GM12865 (cell line): ENCODE data around the gene ASGR1.

Source experiments
- DNase-seq: peaks from one replicate; pipeline ENCODE4 v3.0.0; 2010; ENCODE audit warnings: low read depth
- H3K4me3 ChIP-seq: 2 replicates; pipeline ENCODE4 v1.5.1; 2011; ENCODE audit warnings: mild to moderate bottlenecking, low read depth, low read length, control low read depth
- TF ChIP-seq, protein P1 (sequence below): IDR thresholded peaks from 2 replicates; pipeline ENCODE4 v1.5.1; 2011; ENCODE audit warnings: low read length, control low read depth, low read depth, inconsistent platforms; ENCODE audit not compliant: insufficient read depth; ENCODE audit errors: missing control alignments

Gene ASGR1

DNA sequence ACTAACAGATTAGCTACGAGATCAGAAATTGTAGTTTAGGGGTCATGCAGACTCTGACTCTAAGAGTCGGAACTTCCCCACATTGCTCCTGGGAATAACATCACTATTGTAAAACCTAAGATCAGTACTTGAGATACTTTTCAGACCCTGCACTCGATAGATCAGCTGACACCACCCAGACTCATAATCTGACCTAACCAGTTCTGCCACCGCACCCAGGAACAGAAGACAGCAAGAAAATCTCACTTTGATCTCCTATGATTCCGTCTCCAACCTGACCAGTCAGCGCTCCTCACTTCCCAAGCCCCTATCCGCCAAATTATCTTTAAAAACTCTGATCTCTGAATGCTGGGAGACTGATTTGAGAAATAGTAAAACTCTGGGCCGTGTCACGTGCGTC is 37.3 kb downstream of the ASGR1 start:
- no peak for DNase-seq
- no peak overlapping the region for H3K4me3 ChIP-seq
- TF ChIP-seq, protein P1, sequence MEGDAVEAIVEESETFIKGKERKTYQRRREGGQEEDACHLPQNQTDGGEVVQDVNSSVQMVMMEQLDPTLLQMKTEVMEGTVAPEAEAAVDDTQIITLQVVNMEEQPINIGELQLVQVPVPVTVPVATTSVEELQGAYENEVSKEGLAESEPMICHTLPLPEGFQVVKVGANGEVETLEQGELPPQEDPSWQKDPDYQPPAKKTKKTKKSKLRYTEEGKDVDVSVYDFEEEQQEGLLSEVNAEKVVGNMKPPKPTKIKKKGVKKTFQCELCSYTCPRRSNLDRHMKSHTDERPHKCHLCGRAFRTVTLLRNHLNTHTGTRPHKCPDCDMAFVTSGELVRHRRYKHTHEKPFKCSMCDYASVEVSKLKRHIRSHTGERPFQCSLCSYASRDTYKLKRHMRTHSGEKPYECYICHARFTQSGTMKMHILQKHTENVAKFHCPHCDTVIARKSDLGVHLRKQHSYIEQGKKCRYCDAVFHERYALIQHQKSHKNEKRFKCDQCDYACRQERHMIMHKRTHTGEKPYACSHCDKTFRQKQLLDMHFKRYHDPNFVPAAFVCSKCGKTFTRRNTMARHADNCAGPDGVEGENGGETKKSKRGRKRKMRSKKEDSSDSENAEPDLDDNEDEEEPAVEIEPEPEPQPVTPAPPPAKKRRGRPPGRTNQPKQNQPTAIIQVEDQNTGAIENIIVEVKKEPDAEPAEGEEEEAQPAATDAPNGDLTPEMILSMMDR, result no peak

- TF ChIP-seq, protein P1, result no peak
- peak; percentile 21 for DNase-seq
Measured at GRCh38 chr17:7139400-7139799, 39.8 kb downstream of the ASGR1 start.

DNA sequence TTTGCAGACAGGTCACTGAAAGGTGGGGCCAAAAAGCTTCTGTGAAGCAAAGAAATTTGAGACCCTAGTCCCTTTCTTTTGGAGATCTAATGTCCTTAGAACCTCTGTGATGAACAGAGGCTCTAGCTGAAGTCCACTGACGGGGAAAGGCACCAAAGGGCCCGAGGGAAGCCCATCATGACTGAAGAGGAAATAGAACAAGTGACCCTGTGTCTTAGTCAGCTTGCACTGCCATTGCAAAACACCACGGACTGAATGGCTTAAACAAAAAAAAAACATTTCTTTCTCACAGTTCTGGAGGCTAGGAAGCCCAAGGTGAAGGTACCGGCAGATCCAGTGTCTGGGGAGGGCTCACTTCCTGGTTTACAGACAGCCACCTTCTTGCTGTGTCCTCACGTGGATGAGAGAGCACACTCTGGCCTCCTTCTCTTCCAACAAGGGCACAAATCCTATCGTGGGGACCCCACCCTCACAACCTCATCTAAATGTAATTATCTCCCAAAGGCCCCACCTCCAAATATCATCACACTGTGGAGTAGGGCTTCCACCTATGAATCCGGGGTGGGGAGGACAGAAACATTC is 40.3 kb downstream of the ASGR1 start:
- DNase-seq, result no peak
- TF ChIP-seq, protein P1, result no peak

More at GRCh38 chr17:7139400-7139799, 39.8 kb downstream of the ASGR1 start:
- H3K4me3 ChIP-seq, result no peak overlapping the region

DNA sequence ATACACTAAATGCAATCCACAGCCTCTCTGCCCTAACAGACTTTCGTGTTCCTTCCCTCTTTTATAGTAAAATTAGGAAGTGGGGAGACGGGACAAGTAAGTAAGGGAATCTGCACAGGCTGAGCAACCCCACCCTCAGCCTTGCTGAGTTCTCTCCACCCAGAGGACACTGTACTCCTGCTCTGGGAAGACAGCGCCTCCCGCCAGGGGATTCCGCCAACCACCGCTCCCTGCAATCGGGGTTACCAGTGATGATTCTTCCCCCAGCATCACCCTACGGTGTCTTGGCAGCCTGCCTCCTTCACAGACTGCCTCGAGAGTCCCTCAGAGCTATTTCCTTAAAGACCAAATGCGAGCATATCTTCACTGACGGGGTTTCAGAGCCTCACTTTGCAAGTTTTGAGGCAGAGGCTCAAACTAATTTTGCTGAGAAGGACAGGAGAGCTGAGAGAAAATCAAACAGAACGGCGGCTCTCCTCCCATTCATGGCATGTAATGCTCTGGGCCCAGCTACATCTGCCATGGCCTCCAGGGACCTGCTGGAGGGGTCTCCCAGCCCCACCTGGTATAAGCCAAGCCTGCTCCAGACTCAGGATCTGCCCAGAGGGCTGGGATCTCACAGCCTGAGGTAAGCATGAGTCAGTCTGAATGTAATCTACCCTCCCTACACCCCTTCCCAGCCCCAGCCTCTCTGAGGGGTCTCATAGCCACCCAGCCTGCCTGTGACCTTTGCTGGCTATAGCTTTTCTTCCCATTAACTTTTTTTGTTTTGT is 41.8 kb downstream of the ASGR1 start:
- no peak for DNase-seq
- H3K4me3 ChIP-seq, result no peak overlapping the region
- TF ChIP-seq, protein P1, result no peak

More for the DNA sequence above, 40.3 kb downstream of the ASGR1 start:
- no peak overlapping the region for H3K4me3 ChIP-seq

DNA sequence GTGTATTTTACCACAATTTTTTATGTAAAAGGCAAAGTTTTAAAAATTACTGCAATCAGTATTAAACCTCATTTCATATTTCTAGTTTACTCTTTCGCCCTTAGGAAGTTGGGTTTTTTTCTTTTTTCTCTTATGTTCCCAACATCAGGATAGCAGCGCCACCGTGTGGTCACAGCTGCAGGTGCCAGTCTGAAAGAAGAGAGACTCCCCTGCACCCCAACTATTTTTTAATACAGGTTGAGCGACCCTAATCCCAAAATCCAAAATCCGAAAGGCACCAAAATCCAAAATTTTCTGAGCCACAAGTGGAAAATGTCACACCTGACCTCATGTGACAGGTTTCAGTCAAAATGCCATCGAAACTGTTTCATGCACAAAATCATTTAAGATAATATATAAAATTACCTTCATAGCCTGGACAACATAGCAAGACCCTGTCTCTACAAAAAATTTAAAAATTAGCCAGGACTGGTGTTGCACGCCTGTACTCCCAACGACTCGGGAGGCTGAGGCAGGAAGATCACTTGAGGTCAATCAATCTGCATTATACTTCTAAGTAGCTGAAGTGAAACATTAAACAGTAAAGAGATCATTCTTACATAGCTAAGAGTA is 42.8 kb downstream of the ASGR1 start:
- H3K4me3 ChIP-seq, result no peak overlapping the region
- TF ChIP-seq, protein P1, result peak; percentile 81
- DNase-seq, result peak; percentile 84

GRCh38 chr17:7133916-7134315 is 45.3 kb downstream of the ASGR1 start:
- no peak for DNase-seq
- no peak overlapping the region; the same call in 1 of the 2 replicates for H3K4me3 ChIP-seq
- TF ChIP-seq, protein P1, result no peak
